Peyer's patch (tissue), 4 donors: ENCODE measurements around the gene CBLB.

Experiments
- POLR2A ChIP-seq, 2 donors: fragments of 450-650 bp; IDR thresholded peaks; one replicate each; pipeline ENCODE4 v1.5.1; 2017; ENCODE audit warnings: antibody characterized with exemption in 2 of 2, mild to moderate bottlenecking in 2 of 2, moderate library complexity in 2 of 2
- TF ChIP-seq, protein P1 (sequence below), 6 experiments: fragments of 450-650 bp in 4 of 6; fragments of 200-600 bp in 2 of 6; sonication (generic) in 1 of 6; IDR thresholded peaks; one replicate each; pipeline ENCODE4 v1.5.1; 2017 to 2019; ENCODE audit warnings: antibody characterized with exemption in 6 of 6, mild to moderate bottlenecking in 3 of 6, moderate library complexity in 1 of 6

- no peak for TF ChIP-seq POLR2A (IDR thresholded peaks at IDR 0.05)
- TF ChIP-seq, protein P1, sequence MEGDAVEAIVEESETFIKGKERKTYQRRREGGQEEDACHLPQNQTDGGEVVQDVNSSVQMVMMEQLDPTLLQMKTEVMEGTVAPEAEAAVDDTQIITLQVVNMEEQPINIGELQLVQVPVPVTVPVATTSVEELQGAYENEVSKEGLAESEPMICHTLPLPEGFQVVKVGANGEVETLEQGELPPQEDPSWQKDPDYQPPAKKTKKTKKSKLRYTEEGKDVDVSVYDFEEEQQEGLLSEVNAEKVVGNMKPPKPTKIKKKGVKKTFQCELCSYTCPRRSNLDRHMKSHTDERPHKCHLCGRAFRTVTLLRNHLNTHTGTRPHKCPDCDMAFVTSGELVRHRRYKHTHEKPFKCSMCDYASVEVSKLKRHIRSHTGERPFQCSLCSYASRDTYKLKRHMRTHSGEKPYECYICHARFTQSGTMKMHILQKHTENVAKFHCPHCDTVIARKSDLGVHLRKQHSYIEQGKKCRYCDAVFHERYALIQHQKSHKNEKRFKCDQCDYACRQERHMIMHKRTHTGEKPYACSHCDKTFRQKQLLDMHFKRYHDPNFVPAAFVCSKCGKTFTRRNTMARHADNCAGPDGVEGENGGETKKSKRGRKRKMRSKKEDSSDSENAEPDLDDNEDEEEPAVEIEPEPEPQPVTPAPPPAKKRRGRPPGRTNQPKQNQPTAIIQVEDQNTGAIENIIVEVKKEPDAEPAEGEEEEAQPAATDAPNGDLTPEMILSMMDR (IDR thresholded peaks at IDR 0.05) = no peak
Observed at GRCh38 chr3:105801397-105801796, 67.4 kb downstream of the CBLB start.
